HG02759 (cell line): ENCODE measurements around the gene KMT2B.
A peak's percentile ranks its signal among the peaks of the same experiment; 100 is the strongest.
"Not testable (repeated sequence)": the region's sequence is repeated elsewhere in the genome, so short reads cannot be mapped to it uniquely, and the experiment has no call there.

Source experiments
- ATAC-seq: cut with Tn5 transposase; IDR thresholded peaks from one replicate; pipeline ENCODE4 v1.9.1; 2021; ENCODE audit warnings: mild to moderate bottlenecking, moderate library complexity; ENCODE audit not compliant: unreplicated experiment

Gene KMT2B

GRCh38 chr19:35712567-35713505 is 5.0 kb upstream of the KMT2B start:
- no peak for ATAC-seq

- ATAC-seq: no peak
Observed at GRCh38 chr19:35713506-35713850, 4.3 kb upstream of the KMT2B start.

- ATAC-seq: no peak
Observed at GRCh38 chr19:35713904-35714495, 3.8 kb upstream of the KMT2B start.

- ATAC-seq: no peak
Observed at GRCh38 chr19:35714601-35715354, 3.0 kb upstream of the KMT2B start.

GRCh38 chr19:35715355-35715809 is 2.4 kb upstream of the KMT2B start:
- no peak for ATAC-seq

GRCh38 chr19:35715981-35716800 is 1.6 kb upstream of the KMT2B start:
- peak; percentile 3 for ATAC-seq

- ATAC-seq: peak; percentile 70
Observed at GRCh38 chr19:35716801-35717664, 770 bp upstream of the KMT2B start.

- no peak for ATAC-seq
Observed at GRCh38 chr19:35718345-35719041, 690 bp downstream of the KMT2B start.

GRCh38 chr19:35719402-35720162 is 1.8 kb downstream of the KMT2B start:
- no peak for ATAC-seq

- ATAC-seq: no peak
Observed at GRCh38 chr19:35720163-35720524, 2.3 kb downstream of the KMT2B start.

GRCh38 chr19:35720648-35721047 is 2.8 kb downstream of the KMT2B start:
- no peak for ATAC-seq

- no peak for ATAC-seq
Observed at GRCh38 chr19:35721374-35721773, 3.6 kb downstream of the KMT2B start.

GRCh38 chr19:35722461-35722860 is 4.7 kb downstream of the KMT2B start:
- no peak for ATAC-seq

- no peak for ATAC-seq
Observed at GRCh38 chr19:35722897-35723296, 5.1 kb downstream of the KMT2B start.

GRCh38 chr19:35723671-35724070 is 5.9 kb downstream of the KMT2B start:
- no peak for ATAC-seq

- ATAC-seq: not testable (repeated sequence)
Observed at GRCh38 chr19:35724132-35724531, 6.3 kb downstream of the KMT2B start.

- ATAC-seq: no peak
Observed at GRCh38 chr19:35724560-35724959, 6.8 kb downstream of the KMT2B start.

GRCh38 chr19:35725216-35725861 is 7.5 kb downstream of the KMT2B start:
- ATAC-seq: no peak
